HG03108 (cell line): Measurements from ENCODE around the gene MARCHF10.
A peak's percentile ranks its signal among the peaks of the same experiment; 100 is the strongest.

Experiments
- ATAC-seq: cut with Tn5 transposase; IDR thresholded peaks from one replicate; pipeline ENCODE4 v1.9.1; 2021; ENCODE audit warnings: moderate library complexity; ENCODE audit not compliant: unreplicated experiment

The MARCHF10 gene

GRCh38 chr17:62665599-62665998, 142.5 kb downstream of the MARCHF10 start:
- ATAC-seq: no peak

- no peak for ATAC-seq
Observed at GRCh38 chr17:62664336-62665120, 143.6 kb downstream of the MARCHF10 start.

- no peak for ATAC-seq
Observed at GRCh38 chr17:62663304-62663703, 144.8 kb downstream of the MARCHF10 start.

GRCh38 chr17:62662855-62663254, 145.3 kb downstream of the MARCHF10 start:
- ATAC-seq: no peak

- ATAC-seq: no peak
Observed at GRCh38 chr17:62661337-62661736, 146.8 kb downstream of the MARCHF10 start.

- ATAC-seq: no peak
Observed at GRCh38 chr17:62660629-62661118, 147.4 kb downstream of the MARCHF10 start.

- no peak for ATAC-seq
Observed at GRCh38 chr17:62658136-62658920, 149.8 kb downstream of the MARCHF10 start.

GRCh38 chr17:62657690-62658089, 150.4 kb downstream of the MARCHF10 start:
- ATAC-seq: no peak

GRCh38 chr17:62657145-62657665, 150.9 kb downstream of the MARCHF10 start:
- no peak for ATAC-seq

- ATAC-seq: no peak
Observed at GRCh38 chr17:62656446-62656845, 151.7 kb downstream of the MARCHF10 start.

- ATAC-seq: no peak
Observed at GRCh38 chr17:62655656-62656055, 152.5 kb downstream of the MARCHF10 start.

GRCh38 chr17:62653826-62654761, 154.0 kb downstream of the MARCHF10 start:
- no peak for ATAC-seq

- peak; percentile 89 for ATAC-seq
Observed at GRCh38 chr17:62653002-62653825, 154.9 kb downstream of the MARCHF10 start.

- no peak for ATAC-seq
Observed at GRCh38 chr17:62652251-62653001, 155.7 kb downstream of the MARCHF10 start.
